Neural cell (in vitro differentiated cells): ENCODE measurements around the gene RPL7A.
"Not testable (repeated sequence)": the region's sequence is repeated elsewhere in the genome, so short reads cannot be mapped to it uniquely, and the experiment has no call there.

Experiments
- EP300 ChIP-seq: fragments of 450-650 bp; conservative IDR thresholded peaks from 2 replicates; pipeline ENCODE4 v1.6.1; 2014; ENCODE audit warnings: antibody characterized with exemption, mild to moderate bottlenecking, moderate library complexity; ENCODE audit not compliant: poor library complexity, severe bottlenecking
- EZH2 ChIP-seq: fragments of 200-600, 300-800 bp; shearing (Covaris generic), sonication (generic); IDR thresholded peaks from 2 replicates; pipeline ENCODE4 v1.6.1; 2014; ENCODE audit warnings: antibody characterized with exemption, low read length, borderline replicate concordance, mild to moderate bottlenecking; ENCODE audit not compliant: insufficient read depth, poor library complexity, severe bottlenecking
- MXI1 ChIP-seq: fragments of 450-650 bp; conservative IDR thresholded peaks from 2 replicates; pipeline ENCODE4 v1.6.1; 2014; ENCODE audit warnings: antibody characterized with exemption, mild to moderate bottlenecking; ENCODE audit not compliant: poor library complexity, severe bottlenecking
- POLR2AphosphoS5 ChIP-seq: IDR thresholded peaks from 2 replicates; pipeline ENCODE4 v1.6.1; 2012
- RAD21 ChIP-seq: fragments of 450-650 bp; conservative IDR thresholded peaks from 2 replicates; pipeline ENCODE4 v1.6.1; 2014; ENCODE audit warnings: antibody characterized with exemption, mild to moderate bottlenecking, moderate library complexity
- SMC3 ChIP-seq: fragments of 450-650 bp; conservative IDR thresholded peaks from 2 replicates; pipeline ENCODE4 v1.6.1; 2014; ENCODE audit warnings: antibody characterized with exemption, mild to moderate bottlenecking, moderate library complexity; ENCODE audit not compliant: poor library complexity
- TF ChIP-seq, protein P1 (sequence below): fragments of 450-650 bp; IDR thresholded peaks from 2 replicates; pipeline ENCODE4 v1.5.1; 2014; ENCODE audit warnings: antibody characterized with exemption, mild to moderate bottlenecking, moderate library complexity; ENCODE audit not compliant: poor library complexity, severe bottlenecking

DNA sequence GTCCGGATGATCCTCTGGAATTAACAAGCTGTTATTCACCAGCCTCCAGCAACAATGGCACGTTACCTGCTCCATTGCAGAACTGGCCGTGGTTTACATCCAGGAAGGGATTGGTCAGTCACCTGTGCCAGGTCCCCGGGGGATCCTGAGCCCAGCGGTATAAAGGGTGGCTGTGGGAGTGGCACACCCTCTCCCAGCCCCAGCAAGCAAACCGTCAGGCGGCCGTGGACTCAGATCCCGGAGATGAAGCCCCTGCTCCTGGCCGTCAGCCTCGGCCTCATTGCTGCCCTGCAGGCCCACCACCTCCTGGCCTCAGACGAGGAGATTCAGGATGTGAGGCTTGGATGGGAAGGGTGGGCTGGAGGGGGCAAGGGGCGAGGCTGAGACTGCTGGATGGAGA, 30.5 kb upstream of the RPL7A start:
- TF ChIP-seq POLR2AphosphoS5, SMC3, MXI1, EP300, EZH2, RAD21: not testable (repeated sequence)
- TF ChIP-seq, protein P1, sequence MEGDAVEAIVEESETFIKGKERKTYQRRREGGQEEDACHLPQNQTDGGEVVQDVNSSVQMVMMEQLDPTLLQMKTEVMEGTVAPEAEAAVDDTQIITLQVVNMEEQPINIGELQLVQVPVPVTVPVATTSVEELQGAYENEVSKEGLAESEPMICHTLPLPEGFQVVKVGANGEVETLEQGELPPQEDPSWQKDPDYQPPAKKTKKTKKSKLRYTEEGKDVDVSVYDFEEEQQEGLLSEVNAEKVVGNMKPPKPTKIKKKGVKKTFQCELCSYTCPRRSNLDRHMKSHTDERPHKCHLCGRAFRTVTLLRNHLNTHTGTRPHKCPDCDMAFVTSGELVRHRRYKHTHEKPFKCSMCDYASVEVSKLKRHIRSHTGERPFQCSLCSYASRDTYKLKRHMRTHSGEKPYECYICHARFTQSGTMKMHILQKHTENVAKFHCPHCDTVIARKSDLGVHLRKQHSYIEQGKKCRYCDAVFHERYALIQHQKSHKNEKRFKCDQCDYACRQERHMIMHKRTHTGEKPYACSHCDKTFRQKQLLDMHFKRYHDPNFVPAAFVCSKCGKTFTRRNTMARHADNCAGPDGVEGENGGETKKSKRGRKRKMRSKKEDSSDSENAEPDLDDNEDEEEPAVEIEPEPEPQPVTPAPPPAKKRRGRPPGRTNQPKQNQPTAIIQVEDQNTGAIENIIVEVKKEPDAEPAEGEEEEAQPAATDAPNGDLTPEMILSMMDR, result not testable (repeated sequence)
